SK-N-SH (cell line): Measurements from ENCODE around the gene UBB.

ENCODE experiments used
- FOSL2 ChIP-seq: IDR thresholded peaks from 2 replicates; pipeline ENCODE4 v1.4.0; 2012; ENCODE audit warnings: low read depth, mild to moderate bottlenecking, moderate library complexity, borderline replicate concordance
- TCF12 ChIP-seq: IDR thresholded peaks from 2 replicates; pipeline ENCODE4 v1.4.0; 2012
- TF ChIP-seq, protein P1 (sequence below): fragments of 200-600 bp; sonication (generic); IDR thresholded peaks from 2 replicates; pipeline ENCODE4 v1.6.1; 2017; ENCODE audit warnings: antibody characterized with exemption, mild to moderate bottlenecking, moderate library complexity

GRCh38 chr17:16418685-16419068, 37.8 kb downstream of the UBB start:
- TF ChIP-seq, protein P1, sequence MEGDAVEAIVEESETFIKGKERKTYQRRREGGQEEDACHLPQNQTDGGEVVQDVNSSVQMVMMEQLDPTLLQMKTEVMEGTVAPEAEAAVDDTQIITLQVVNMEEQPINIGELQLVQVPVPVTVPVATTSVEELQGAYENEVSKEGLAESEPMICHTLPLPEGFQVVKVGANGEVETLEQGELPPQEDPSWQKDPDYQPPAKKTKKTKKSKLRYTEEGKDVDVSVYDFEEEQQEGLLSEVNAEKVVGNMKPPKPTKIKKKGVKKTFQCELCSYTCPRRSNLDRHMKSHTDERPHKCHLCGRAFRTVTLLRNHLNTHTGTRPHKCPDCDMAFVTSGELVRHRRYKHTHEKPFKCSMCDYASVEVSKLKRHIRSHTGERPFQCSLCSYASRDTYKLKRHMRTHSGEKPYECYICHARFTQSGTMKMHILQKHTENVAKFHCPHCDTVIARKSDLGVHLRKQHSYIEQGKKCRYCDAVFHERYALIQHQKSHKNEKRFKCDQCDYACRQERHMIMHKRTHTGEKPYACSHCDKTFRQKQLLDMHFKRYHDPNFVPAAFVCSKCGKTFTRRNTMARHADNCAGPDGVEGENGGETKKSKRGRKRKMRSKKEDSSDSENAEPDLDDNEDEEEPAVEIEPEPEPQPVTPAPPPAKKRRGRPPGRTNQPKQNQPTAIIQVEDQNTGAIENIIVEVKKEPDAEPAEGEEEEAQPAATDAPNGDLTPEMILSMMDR, result no peak
- TF ChIP-seq TCF12 (no peak), FOSL2 (no peak)
